DMS53 (cell line): ENCODE data around the gene CXCR1.
"Not testable (repeated sequence)": the region's sequence is repeated elsewhere in the genome, so short reads cannot be mapped to it uniquely, and the experiment has no call there.

Experiments
- DNase-seq: peaks from one replicate; lab custom pipeline; 2025; lab: John Stamatoyannopoulos, UW

Gene CXCR1

GRCh38 chr2:218166791-218167190 lies at the start of gene CXCR1:
CXCR1 (minus strand) TSS chr2:218166962; CDS start chr2:218165211, 1,751 bp downstream.
- peak; percentile 8 for DNase-seq

GRCh38 chr2:218216336-218216673 lies 49.5 kb upstream of the CXCR1 start:
- DNase-seq = peak; percentile 15

- DNase-seq = no peak
Measured at GRCh38 chr2:218214116-218214515, 47.4 kb upstream of the CXCR1 start.

- no peak for DNase-seq
Measured at GRCh38 chr2:218209078-218209477, 42.3 kb upstream of the CXCR1 start.

- DNase-seq = no peak
Measured at GRCh38 chr2:218202266-218202665, 35.5 kb upstream of the CXCR1 start.

GRCh38 chr2:218196974-218197373 lies 30.2 kb upstream of the CXCR1 start:
- DNase-seq = peak; percentile 15

- DNase-seq = no peak
Measured at GRCh38 chr2:218194880-218195279, 28.1 kb upstream of the CXCR1 start.

GRCh38 chr2:218193701-218194100 lies 26.9 kb upstream of the CXCR1 start:
- DNase-seq = no peak

GRCh38 chr2:218192902-218193430 lies 26.2 kb upstream of the CXCR1 start:
- DNase-seq = no peak

- DNase-seq = no peak
Measured at GRCh38 chr2:218188528-218188927, 21.8 kb upstream of the CXCR1 start.

GRCh38 chr2:218187296-218188015 lies 20.7 kb upstream of the CXCR1 start:
- no peak for DNase-seq

GRCh38 chr2:218186876-218187275 lies 20.1 kb upstream of the CXCR1 start:
- no peak for DNase-seq

GRCh38 chr2:218186355-218186766 lies 19.6 kb upstream of the CXCR1 start:
- DNase-seq = peak; percentile 85

- DNase-seq = no peak
Measured at GRCh38 chr2:218184331-218184730, 17.6 kb upstream of the CXCR1 start.

- DNase-seq = no peak
Measured at GRCh38 chr2:218180467-218181114, 13.8 kb upstream of the CXCR1 start.

GRCh38 chr2:218179782-218180181 lies 13.0 kb upstream of the CXCR1 start:
- no peak for DNase-seq

GRCh38 chr2:218172845-218173244 lies 6.1 kb upstream of the CXCR1 start:
- DNase-seq = no peak

GRCh38 chr2:218171744-218172143 lies 5.0 kb upstream of the CXCR1 start:
- not testable (repeated sequence) for DNase-seq

GRCh38 chr2:218169757-218170546 lies 3.2 kb upstream of the CXCR1 start:
- DNase-seq = peak; percentile 45

- DNase-seq = peak; percentile 44
Measured at GRCh38 chr2:218168635-218169462, 2.1 kb upstream of the CXCR1 start.

- no peak for DNase-seq
Measured at GRCh38 chr2:218168016-218168415, 1.3 kb upstream of the CXCR1 start.

- DNase-seq = no peak
Measured at GRCh38 chr2:218162814-218163213, 3.9 kb downstream of the CXCR1 start.
